HL-60 (cell line): ENCODE measurements around the gene PIGP.

Experiments
- DNase-seq, 2 experiments: peaks; one replicate each; pipeline ENCODE4 v3.0.0-alpha.2; 2010 to 2020; ENCODE audit warnings: low read depth in 1 of 2, low spot score in 1 of 2
- H3K27ac ChIP-seq: fragments of 250-450 bp; sonication (Bioruptor Pico); replicated peaks from 2 replicates; pipeline ENCODE4 v1.5.1; 2020; ENCODE audit warnings: mild to moderate bottlenecking, moderate library complexity
- H3K27me3 ChIP-seq: fragments of 250-450 bp; sonication (Bioruptor Pico); 2 replicates; pipeline ENCODE4 v1.5.1; 2021; ENCODE audit warnings: mild to moderate bottlenecking, moderate library complexity; ENCODE audit not compliant: insufficient read depth, poor library complexity, severe bottlenecking
- H3K4me3 ChIP-seq: replicated peaks from 2 replicates; pipeline ENCODE4 v1.5.1; 2011; ENCODE audit warnings: mild to moderate bottlenecking, control low read depth, low read length; ENCODE audit not compliant: insufficient read depth
- CTCF ChIP-seq: IDR thresholded peaks from one replicate; pipeline ENCODE4 v1.5.1; 2011; ENCODE audit warnings: low read length, control low read depth, inconsistent platforms; ENCODE audit not compliant: insufficient read depth
- GABPA ChIP-seq: IDR thresholded peaks from 2 replicates; pipeline ENCODE4 v1.6.1; 2012; ENCODE audit warnings: low read depth
- POLR2AphosphoS5 ChIP-seq: IDR thresholded peaks from 2 replicates; pipeline ENCODE4 v1.6.1; 2012; ENCODE audit warnings: low read depth
- REST ChIP-seq: IDR thresholded peaks from 2 replicates; pipeline ENCODE4 v1.6.1; 2012; ENCODE audit warnings: low read depth; ENCODE audit not compliant: insufficient replicate concordance
- SPI1 ChIP-seq: IDR thresholded peaks from 2 replicates; pipeline ENCODE4 v1.6.1; 2012; ENCODE audit warnings: low read depth, mild to moderate bottlenecking, borderline replicate concordance

PIGP gene

GRCh38 chr21:37079211-37079824 is 6.4 kb upstream of the PIGP start:
- no peak overlapping the region for H3K27ac ChIP-seq
- H3K4me3 ChIP-seq = no peak overlapping the region
- TF ChIP-seq REST = no peak
- no peak for TF ChIP-seq SPI1
- no peak for TF ChIP-seq GABPA
- TF ChIP-seq POLR2AphosphoS5 = no peak
- no peak for TF ChIP-seq CTCF
- H3K27me3 ChIP-seq = no peaks in the 10 kb centered on the region
- DNase-seq = no peak

- Histone ChIP-seq H3K27ac (no peak overlapping the region), H3K4me3 (no peak overlapping the region), H3K27me3 (no peaks in the 10 kb centered on the region)
- no peak for TF ChIP-seq CTCF
- no peak for TF ChIP-seq GABPA
- TF ChIP-seq REST = no peak
- no peak for TF ChIP-seq SPI1
- no peak for TF ChIP-seq POLR2AphosphoS5
- no peak for DNase-seq
These were observed 4.5 kb upstream of the PIGP start for GRCh38 chr21:37077403-37077802.

GRCh38 chr21:37076087-37076850 is 3.4 kb upstream of the PIGP start:
- Histone ChIP-seq H3K27me3 (no peaks in the 10 kb centered on the region), H3K27ac (no peak overlapping the region), H3K4me3 (no peak overlapping the region)
- DNase-seq = no peak
- TF ChIP-seq GABPA (no peak), REST (no peak), CTCF (no peak), POLR2AphosphoS5 (no peak)
